ENCODE measurements around the gene CERK.
"Not testable (repeated sequence)": the region's sequence is repeated elsewhere in the genome, so short reads cannot be mapped to it uniquely, and the experiment has no call there.

Gene CERK

GRCh38 chr22:46735747-46736608 lies 2.1 kb downstream of the CERK start:
- no peak for DNase-seq (ENCODE audit: low read depth, low spot score)
- H3K4me3 ChIP-seq (ENCODE audit: insufficient read length, low read depth) = no peak overlapping the region

GRCh38 chr22:46734830-46735453 lies 3.1 kb downstream of the CERK start:
- Histone ChIP-seq H3K27me3 (ENCODE audit: insufficient read depth, insufficient read length) (no peaks in the 10 kb centered on the region), H3K9ac (ENCODE audit: insufficient read length, low read depth) (no peak overlapping the region), H3K4me3 (ENCODE audit: insufficient read length, low read depth) (no peak overlapping the region), H3K9me3 (ENCODE audit: insufficient read depth, low read length) (no peaks in the 10 kb centered on the region), H3K4me1 (ENCODE audit: insufficient read depth, insufficient read length) (peaks cover 27% of the 10 kb centered on the region), H3K36me3 (ENCODE audit: insufficient read depth, insufficient read length, low read length) (peaks cover 14% of the 10 kb centered on the region)
- no peak for TF ChIP-seq YY1 (IDR thresholded peaks at IDR 0.05; ENCODE audit: insufficient read depth, insufficient read length)
- TF ChIP-seq SUZ12 (IDR thresholded peaks at IDR 0.05; ENCODE audit: extremely low read depth, insufficient read depth, insufficient read length) = no peak
- no peak for TF ChIP-seq ZNF274 (IDR thresholded peaks at IDR 0.05; ENCODE audit: low read depth, low read length)
- DNase-seq (ENCODE audit: low read depth, low spot score) = no peak

More at GRCh38 chr22:46735747-46736608, 2.1 kb downstream of the CERK start:
- H3K27me3 ChIP-seq (ENCODE audit: insufficient read depth, insufficient read length) = no peaks in the 10 kb centered on the region
- peak overlapping the region; percentile 26 for H3K9ac ChIP-seq (ENCODE audit: insufficient read length, low read depth)
- peaks cover 27% of the 10 kb centered on the region for H3K4me1 ChIP-seq (ENCODE audit: insufficient read depth, insufficient read length)
- TF ChIP-seq YY1 (IDR thresholded peaks at IDR 0.05; ENCODE audit: insufficient read depth, insufficient read length) (no peak), SUZ12 (IDR thresholded peaks at IDR 0.05; ENCODE audit: extremely low read depth, insufficient read depth, insufficient read length) (no peak), ZNF274 (IDR thresholded peaks at IDR 0.05; ENCODE audit: low read depth, low read length) (no peak)
- H3K9me3 ChIP-seq (ENCODE audit: insufficient read depth, low read length) = no peaks in the 10 kb centered on the region
- peaks cover 14% of the 10 kb centered on the region for H3K36me3 ChIP-seq (ENCODE audit: insufficient read depth, insufficient read length, low read length)

GRCh38 chr22:46734213-46734722 lies 3.8 kb downstream of the CERK start:
- H3K9ac ChIP-seq (ENCODE audit: insufficient read length, low read depth); DNase-seq (ENCODE audit: low read depth, low spot score); H3K9me3 ChIP-seq (ENCODE audit: insufficient read depth, low read length); H3K27me3 ChIP-seq (ENCODE audit: insufficient read depth, insufficient read length); H3K4me3 ChIP-seq (ENCODE audit: insufficient read length, low read depth): not testable (repeated sequence)
- Histone ChIP-seq H3K36me3 (ENCODE audit: insufficient read depth, insufficient read length, low read length) (peaks cover 17% of the 10 kb centered on the region), H3K4me1 (ENCODE audit: insufficient read depth, insufficient read length) (peaks cover 25% of the 10 kb centered on the region)

GRCh38 chr22:46732513-46732912 lies 5.5 kb downstream of the CERK start:
- Histone ChIP-seq H3K9ac (ENCODE audit: insufficient read length, low read depth) (no peak overlapping the region), H3K27me3 (ENCODE audit: insufficient read depth, insufficient read length) (no peaks in the 10 kb centered on the region), H3K4me1 (ENCODE audit: insufficient read depth, insufficient read length) (peaks cover 18% of the 10 kb centered on the region), H3K4me3 (ENCODE audit: insufficient read length, low read depth) (no peak overlapping the region), H3K9me3 (ENCODE audit: insufficient read depth, low read length) (no peaks in the 10 kb centered on the region), H3K36me3 (ENCODE audit: insufficient read depth, insufficient read length, low read length) (peaks cover 30% of the 10 kb centered on the region)
- TF ChIP-seq ZNF274 (IDR thresholded peaks at IDR 0.05; ENCODE audit: low read depth, low read length) (no peak), SUZ12 (IDR thresholded peaks at IDR 0.05; ENCODE audit: extremely low read depth, insufficient read depth, insufficient read length) (no peak), YY1 (IDR thresholded peaks at IDR 0.05; ENCODE audit: insufficient read depth, insufficient read length) (no peak)
- no peak for DNase-seq (ENCODE audit: low read depth, low spot score)

- TF ChIP-seq ZNF274 (IDR thresholded peaks at IDR 0.05; ENCODE audit: low read depth, low read length) (no peak), SUZ12 (IDR thresholded peaks at IDR 0.05; ENCODE audit: extremely low read depth, insufficient read depth, insufficient read length) (no peak), YY1 (IDR thresholded peaks at IDR 0.05; ENCODE audit: insufficient read depth, insufficient read length) (no peak)
- Histone ChIP-seq H3K9me3 (ENCODE audit: insufficient read depth, low read length) (no peaks in the 10 kb centered on the region), H3K36me3 (ENCODE audit: insufficient read depth, insufficient read length, low read length) (peaks cover 30% of the 10 kb centered on the region), H3K9ac (ENCODE audit: insufficient read length, low read depth) (no peak overlapping the region), H3K4me3 (ENCODE audit: insufficient read length, low read depth) (no peak overlapping the region), H3K27me3 (ENCODE audit: insufficient read depth, insufficient read length) (no peaks in the 10 kb centered on the region), H3K4me1 (ENCODE audit: insufficient read depth, insufficient read length) (peaks cover 18% of the 10 kb centered on the region)
- DNase-seq (ENCODE audit: low read depth, low spot score) = no peak
These were observed 6.0 kb downstream of the CERK start for GRCh38 chr22:46732041-46732379.

- Histone ChIP-seq H3K4me1 (ENCODE audit: insufficient read depth, insufficient read length) (peaks cover 16% of the 10 kb centered on the region), H3K27me3 (ENCODE audit: insufficient read depth, insufficient read length) (no peaks in the 10 kb centered on the region), H3K4me3 (ENCODE audit: insufficient read length, low read depth) (no peak overlapping the region), H3K9me3 (ENCODE audit: insufficient read depth, low read length) (no peaks in the 10 kb centered on the region), H3K9ac (ENCODE audit: insufficient read length, low read depth) (no peak overlapping the region), H3K36me3 (ENCODE audit: insufficient read depth, insufficient read length, low read length) (peaks cover 27% of the 10 kb centered on the region)
- DNase-seq (ENCODE audit: low read depth, low spot score) = no peak
- TF ChIP-seq SUZ12 (IDR thresholded peaks at IDR 0.05; ENCODE audit: extremely low read depth, insufficient read depth, insufficient read length) (no peak), YY1 (IDR thresholded peaks at IDR 0.05; ENCODE audit: insufficient read depth, insufficient read length) (no peak), ZNF274 (IDR thresholded peaks at IDR 0.05; ENCODE audit: low read depth, low read length) (no peak)
These were observed 6.6 kb downstream of the CERK start for GRCh38 chr22:46731246-46732040.
